Liver (tissue), 3 donors: ENCODE results near the gene SPRN.

Experiments
- CTCF ChIP-seq: fragments of 150-350 bp; IDR thresholded peaks from 2 replicates; pipeline ENCODE4 v1.5.1; 2017; ENCODE audit warnings: improper control_type of control experiment, low read depth, low read length; ENCODE audit not compliant: missing input control
- RAD21 ChIP-seq, 2 donors: IDR thresholded peaks; 2 replicates each; pipeline ENCODE4 v1.6.1; 2016; ENCODE audit warnings: antibody characterized with exemption in 2 of 2, mild to moderate bottlenecking in 2 of 2
- TAF1 ChIP-seq: conservative IDR thresholded peaks from 2 replicates; pipeline ENCODE4 v1.6.1; 2016; ENCODE audit warnings: antibody characterized with exemption, mild to moderate bottlenecking
- YY1 ChIP-seq: IDR thresholded peaks from 2 replicates; pipeline ENCODE4 v1.6.1; 2016; ENCODE audit warnings: antibody characterized with exemption, mild to moderate bottlenecking
- ZBTB33 ChIP-seq: IDR thresholded peaks from 2 replicates; pipeline ENCODE4 v1.6.1; 2016; ENCODE audit warnings: antibody characterized with exemption
- donor health status: healthy.
- donor health status: healthy.

GRCh38 chr10:133420028-133420427, 4.4 kb downstream of the SPRN start:
- TF ChIP-seq CTCF (no peak), YY1 (no peak), ZBTB33 (no peak), TAF1 (no peak), RAD21 (IDR thresholded peaks at IDR 0.05) (no peak)
